HG03159 (cell line): ENCODE data around the gene THBS3.
"Not testable (repeated sequence)": the region's sequence is repeated elsewhere in the genome, so short reads cannot be mapped to it uniquely, and the experiment has no call there.

ENCODE experiments used
- ATAC-seq: cut with Tn5 transposase; IDR thresholded peaks from one replicate; pipeline ENCODE4 v1.9.1; 2021; ENCODE audit warnings: mild to moderate bottlenecking, moderate library complexity; ENCODE audit not compliant: unreplicated experiment

THBS3 gene

GRCh38 chr1:155160128-155160527 is 47.6 kb downstream of the THBS3 start:
- no peak for ATAC-seq

GRCh38 chr1:155158991-155159390 is 48.7 kb downstream of the THBS3 start:
- ATAC-seq = no peak

- not testable (repeated sequence) for ATAC-seq
Observed at GRCh38 chr1:155155996-155156643, 51.6 kb downstream of the THBS3 start.
